ENCODE results near the gene RGL1.

DNA sequence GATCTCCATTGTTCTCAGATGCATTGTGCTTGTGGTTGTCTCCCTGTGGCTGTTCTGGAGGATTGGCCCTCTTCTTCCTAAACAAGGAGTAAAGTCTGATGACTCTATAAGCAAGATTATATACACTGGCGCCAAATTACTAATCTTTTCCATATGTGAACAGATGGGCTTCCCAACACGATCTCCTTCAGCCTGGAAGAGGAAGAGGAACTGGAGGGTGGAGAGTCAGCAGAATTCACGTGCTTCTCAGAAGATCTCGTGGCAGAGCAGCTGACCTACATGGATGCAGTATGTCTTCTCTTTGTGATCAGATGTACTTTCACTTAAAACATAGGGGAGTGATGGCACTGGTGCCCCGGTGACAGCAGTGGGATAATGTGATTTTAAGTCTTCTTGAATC, 78.7 kb downstream of the RGL1 start:
- TF ChIP-seq, protein P1, sequence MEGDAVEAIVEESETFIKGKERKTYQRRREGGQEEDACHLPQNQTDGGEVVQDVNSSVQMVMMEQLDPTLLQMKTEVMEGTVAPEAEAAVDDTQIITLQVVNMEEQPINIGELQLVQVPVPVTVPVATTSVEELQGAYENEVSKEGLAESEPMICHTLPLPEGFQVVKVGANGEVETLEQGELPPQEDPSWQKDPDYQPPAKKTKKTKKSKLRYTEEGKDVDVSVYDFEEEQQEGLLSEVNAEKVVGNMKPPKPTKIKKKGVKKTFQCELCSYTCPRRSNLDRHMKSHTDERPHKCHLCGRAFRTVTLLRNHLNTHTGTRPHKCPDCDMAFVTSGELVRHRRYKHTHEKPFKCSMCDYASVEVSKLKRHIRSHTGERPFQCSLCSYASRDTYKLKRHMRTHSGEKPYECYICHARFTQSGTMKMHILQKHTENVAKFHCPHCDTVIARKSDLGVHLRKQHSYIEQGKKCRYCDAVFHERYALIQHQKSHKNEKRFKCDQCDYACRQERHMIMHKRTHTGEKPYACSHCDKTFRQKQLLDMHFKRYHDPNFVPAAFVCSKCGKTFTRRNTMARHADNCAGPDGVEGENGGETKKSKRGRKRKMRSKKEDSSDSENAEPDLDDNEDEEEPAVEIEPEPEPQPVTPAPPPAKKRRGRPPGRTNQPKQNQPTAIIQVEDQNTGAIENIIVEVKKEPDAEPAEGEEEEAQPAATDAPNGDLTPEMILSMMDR (IDR thresholded peaks at IDR 0.05) = no peak
- TF ChIP-seq EZH2 (IDR thresholded peaks at IDR 0.05) (no peak), EZH2phosphoT487 (IDR thresholded peaks at IDR 0.05) (no peak)
